Measurements from ENCODE around the gene FOXP1.
A peak's percentile ranks its signal among the peaks of the same experiment; 100 is the strongest.

FOXP1 gene

GRCh38 chr3:71210257-71211007, 373.1 kb downstream of the FOXP1 start:
- Mint-ChIP-seq H3K27ac (ENCODE audit: low read depth) (no peak overlapping the region), H3K4me3 (no peak overlapping the region), H3K36me3 (ENCODE audit: insufficient read depth) (peaks cover 2% of the 10 kb centered on the region), H3K9me3 (no peaks in the 10 kb centered on the region), H3K4me1 (peaks cover 44% of the 10 kb centered on the region), H3K27me3 (no peaks in the 10 kb centered on the region)
- DNase-seq (ENCODE audit: low spot score in 2 of 2) (no peak), ATAC-seq (replicated peaks; ENCODE audit: extremely low read depth, poor library complexity, severe bottlenecking) (no peak)

DNA sequence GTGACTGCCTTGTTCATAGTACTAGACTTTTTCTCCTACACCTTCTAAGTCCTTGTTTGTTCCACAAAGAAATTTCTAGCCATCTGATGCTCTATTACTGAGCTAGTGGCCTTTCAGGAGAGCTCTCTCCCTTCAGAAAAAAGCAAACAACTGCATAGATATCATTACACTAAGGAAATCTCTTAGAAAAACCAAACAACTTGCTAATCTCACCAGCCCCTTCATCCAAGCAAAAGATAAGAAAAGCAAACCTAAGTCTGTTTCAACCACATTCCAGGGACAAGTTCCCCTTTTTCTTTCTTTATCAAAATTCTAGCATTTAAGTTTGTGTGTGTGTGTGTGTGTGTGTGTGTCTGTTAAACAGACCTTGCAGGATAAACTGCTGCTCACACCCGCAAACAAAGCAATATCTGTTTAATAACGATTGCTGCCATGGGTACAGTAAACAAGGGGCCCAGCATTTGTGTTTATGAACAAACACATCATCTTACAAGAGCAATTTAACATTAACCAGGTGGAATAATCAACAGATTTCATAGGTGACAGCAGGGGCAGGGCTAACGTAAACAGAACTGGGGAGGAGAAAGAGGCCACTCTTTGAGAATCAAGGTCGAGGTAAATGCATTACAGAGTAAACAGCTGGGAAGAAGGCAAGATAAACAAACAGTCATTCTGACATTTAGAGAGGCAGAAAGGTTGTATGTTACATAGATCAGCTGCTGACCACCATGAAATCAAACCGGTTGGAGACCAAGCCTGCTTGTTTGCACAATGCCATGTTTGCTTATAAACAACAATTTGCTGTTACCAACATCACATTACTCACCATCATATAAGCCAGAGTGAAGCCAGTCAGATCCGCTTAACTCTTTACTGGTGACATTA, 375.1 kb downstream of the FOXP1 start:
- ATAC-seq (replicated peaks; ENCODE audit: extremely low read depth, poor library complexity, severe bottlenecking) (no peak), DNase-seq (ENCODE audit: low spot score in 2 of 2) (no peak)
- Mint-ChIP-seq H3K4me3 (no peak overlapping the region), H3K27me3 (no peaks in the 10 kb centered on the region), H3K27ac (ENCODE audit: low read depth) (no peak overlapping the region), H3K4me1 (peaks cover 52% of the 10 kb centered on the region), H3K36me3 (ENCODE audit: insufficient read depth) (peaks cover 2% of the 10 kb centered on the region), H3K9me3 (no peaks in the 10 kb centered on the region)

DNA sequence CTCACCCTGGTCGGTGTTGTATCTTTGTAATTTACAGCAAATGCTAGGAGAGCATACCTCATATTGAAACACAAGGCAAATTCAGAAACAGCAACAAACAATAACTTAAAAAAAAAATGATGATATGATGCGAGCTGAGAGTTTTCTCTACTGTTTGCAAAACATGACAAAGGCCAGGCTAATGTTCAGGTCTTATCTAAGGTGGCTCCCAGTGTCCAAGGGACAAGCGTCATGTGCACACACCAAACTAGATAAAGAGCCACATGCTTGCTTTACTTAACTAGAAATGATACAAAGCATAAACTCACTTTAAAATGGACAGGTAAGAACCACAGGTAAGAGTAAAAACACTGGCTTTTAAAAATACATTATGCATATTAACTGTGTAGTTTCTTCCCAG, 375.9 kb downstream of the FOXP1 start:
- ATAC-seq (replicated peaks; ENCODE audit: extremely low read depth, poor library complexity, severe bottlenecking), result no peak
- Mint-ChIP-seq H3K9me3 (no peaks in the 10 kb centered on the region), H3K27ac (ENCODE audit: low read depth) (no peak overlapping the region), H3K4me3 (no peak overlapping the region), H3K36me3 (ENCODE audit: insufficient read depth) (peaks cover 2% of the 10 kb centered on the region), H3K27me3 (no peaks in the 10 kb centered on the region), H3K4me1 (peaks cover 58% of the 10 kb centered on the region)
- DNase-seq (ENCODE audit: low spot score in 2 of 2), result no peak

GRCh38 chr3:71206305-71207165, 377.0 kb downstream of the FOXP1 start:
- Mint-ChIP-seq H3K27me3 (no peaks in the 10 kb centered on the region), H3K9me3 (no peaks in the 10 kb centered on the region), H3K4me1 (peaks cover 51% of the 10 kb centered on the region), H3K4me3 (no peak overlapping the region), H3K27ac (ENCODE audit: low read depth) (no peak overlapping the region), H3K36me3 (ENCODE audit: insufficient read depth) (peaks cover 4% of the 10 kb centered on the region)
- DNase-seq (ENCODE audit: low spot score in 2 of 2) (no peak), ATAC-seq (replicated peaks; ENCODE audit: extremely low read depth, poor library complexity, severe bottlenecking) (no peak)

- no peak overlapping the region for H3K4me3 Mint-ChIP-seq
- H3K4me1 Mint-ChIP-seq, result peaks cover 38% of the 10 kb centered on the region
Observed at GRCh38 chr3:71203727-71204488, 379.6 kb downstream of the FOXP1 start.

DNA sequence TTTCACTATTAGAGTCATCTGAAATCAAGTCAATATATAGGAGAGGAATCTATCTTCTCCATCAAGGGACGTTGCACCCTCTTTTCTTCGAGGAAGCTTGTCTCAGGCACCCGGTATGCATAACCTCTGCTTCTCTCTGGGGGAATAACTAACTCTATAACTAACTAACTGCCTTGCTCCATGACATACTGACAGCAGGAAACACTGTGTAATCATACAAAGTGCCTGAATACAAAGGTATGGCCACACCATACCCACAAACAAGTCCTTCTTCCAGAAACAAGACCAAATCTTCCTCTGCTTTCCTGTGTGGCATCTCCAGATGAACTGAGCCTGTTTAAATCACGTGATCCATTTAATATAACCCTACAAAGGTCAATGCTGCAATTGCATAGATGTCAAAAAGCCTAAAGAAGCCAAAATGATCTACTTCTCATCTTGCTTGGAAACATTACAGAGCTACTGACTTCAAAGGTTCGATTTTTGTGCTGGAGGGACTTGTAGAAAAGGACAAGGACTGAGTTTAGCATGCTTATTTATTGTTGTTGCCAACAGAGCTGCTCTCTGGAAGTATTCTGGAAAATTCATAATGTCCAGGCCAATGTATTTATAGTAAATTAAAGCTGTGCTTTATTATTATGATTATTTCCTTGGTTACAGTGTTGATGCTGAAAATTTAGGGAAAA, 380.5 kb downstream of the FOXP1 start:
- DNase-seq (ENCODE audit: low spot score in 2 of 2), result no peak
- Mint-ChIP-seq H3K27me3 (no peaks in the 10 kb centered on the region), H3K36me3 (ENCODE audit: insufficient read depth) (peaks cover 2% of the 10 kb centered on the region), H3K27ac (ENCODE audit: low read depth) (no peak overlapping the region), H3K4me1 (peaks cover 29% of the 10 kb centered on the region), H3K4me3 (no peak overlapping the region), H3K9me3 (no peaks in the 10 kb centered on the region)
- no peak for ATAC-seq (replicated peaks; ENCODE audit: extremely low read depth, poor library complexity, severe bottlenecking)

More at GRCh38 chr3:71203727-71204488, 379.6 kb downstream of the FOXP1 start:
- peaks cover 2% of the 10 kb centered on the region for H3K36me3 Mint-ChIP-seq (ENCODE audit: insufficient read depth)
- H3K27me3 Mint-ChIP-seq, result no peaks in the 10 kb centered on the region
- H3K9me3 Mint-ChIP-seq, result no peaks in the 10 kb centered on the region
- ATAC-seq (replicated peaks; ENCODE audit: extremely low read depth, poor library complexity, severe bottlenecking) (no peak), DNase-seq (ENCODE audit: low spot score in 2 of 2) (no peak)
- no peak overlapping the region for H3K27ac Mint-ChIP-seq (ENCODE audit: low read depth)

DNA sequence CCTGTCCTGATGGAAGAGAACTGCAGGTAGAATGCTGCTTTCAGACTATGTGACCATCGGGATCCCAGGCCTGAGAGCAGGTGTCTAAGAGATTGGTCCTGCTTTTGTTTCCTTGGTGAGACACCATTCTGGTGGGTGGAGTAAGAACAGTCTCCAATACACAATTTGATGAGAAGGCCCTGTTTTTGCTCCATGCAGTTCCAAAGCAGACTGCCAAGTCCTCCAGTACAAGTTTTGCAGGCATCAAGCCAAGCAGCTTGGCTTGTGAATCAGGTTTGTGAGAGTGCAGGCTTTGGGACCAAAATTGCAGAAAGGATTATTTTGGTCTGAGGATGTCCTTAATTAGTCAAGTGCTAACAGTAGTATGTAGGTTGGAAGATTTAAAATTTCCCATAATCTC, 381.6 kb downstream of the FOXP1 start:
- DNase-seq (ENCODE audit: low spot score in 2 of 2) (no peak), ATAC-seq (replicated peaks; ENCODE audit: extremely low read depth, poor library complexity, severe bottlenecking) (no peak)
- H3K4me1 Mint-ChIP-seq, result peaks cover 22% of the 10 kb centered on the region
- H3K36me3 Mint-ChIP-seq (ENCODE audit: insufficient read depth), result peaks cover 2% of the 10 kb centered on the region
- no peak overlapping the region for H3K27ac Mint-ChIP-seq (ENCODE audit: low read depth)
- H3K27me3 Mint-ChIP-seq, result no peaks in the 10 kb centered on the region
- no peak overlapping the region for H3K4me3 Mint-ChIP-seq
- no peaks in the 10 kb centered on the region for H3K9me3 Mint-ChIP-seq

- no peak for DNase-seq (ENCODE audit: low spot score in 2 of 2)
- Mint-ChIP-seq H3K27me3 (no peaks in the 10 kb centered on the region), H3K9me3 (no peaks in the 10 kb centered on the region), H3K4me1 (peaks cover 26% of the 10 kb centered on the region), H3K36me3 (ENCODE audit: insufficient read depth) (peaks cover 3% of the 10 kb centered on the region), H3K27ac (ENCODE audit: low read depth) (no peak overlapping the region), H3K4me3 (no peak overlapping the region)
- ATAC-seq (replicated peaks; ENCODE audit: extremely low read depth, poor library complexity, severe bottlenecking), result no peak
Observed at GRCh38 chr3:71197841-71198565, 385.5 kb downstream of the FOXP1 start.

DNA sequence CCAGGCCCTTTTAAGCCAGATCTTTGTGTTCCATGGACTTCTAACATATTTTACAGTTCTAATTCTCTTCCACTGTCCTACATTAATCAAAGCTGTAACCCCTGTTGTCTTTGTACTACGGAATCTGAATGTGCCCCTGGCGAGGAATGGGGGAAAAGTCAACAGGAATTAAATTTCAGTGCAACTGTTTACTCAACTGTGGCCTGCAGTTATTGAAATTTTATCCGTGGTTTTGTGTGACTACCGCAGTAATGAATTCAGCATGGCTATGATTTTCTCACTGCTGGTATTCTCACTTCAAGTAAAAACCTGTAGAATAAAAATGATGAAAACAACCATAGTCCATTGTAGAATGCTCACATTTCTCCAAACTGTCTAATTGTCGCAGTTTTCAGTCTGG, 388.0 kb downstream of the FOXP1 start:
- Mint-ChIP-seq H3K27ac (ENCODE audit: low read depth) (no peak overlapping the region), H3K27me3 (no peaks in the 10 kb centered on the region), H3K4me1 (peaks cover 21% of the 10 kb centered on the region), H3K9me3 (no peaks in the 10 kb centered on the region), H3K36me3 (ENCODE audit: insufficient read depth) (peaks cover 3% of the 10 kb centered on the region), H3K4me3 (no peak overlapping the region)
- ATAC-seq (replicated peaks; ENCODE audit: extremely low read depth, poor library complexity, severe bottlenecking) (no peak), DNase-seq (ENCODE audit: low spot score in 2 of 2) (no peak)

DNA sequence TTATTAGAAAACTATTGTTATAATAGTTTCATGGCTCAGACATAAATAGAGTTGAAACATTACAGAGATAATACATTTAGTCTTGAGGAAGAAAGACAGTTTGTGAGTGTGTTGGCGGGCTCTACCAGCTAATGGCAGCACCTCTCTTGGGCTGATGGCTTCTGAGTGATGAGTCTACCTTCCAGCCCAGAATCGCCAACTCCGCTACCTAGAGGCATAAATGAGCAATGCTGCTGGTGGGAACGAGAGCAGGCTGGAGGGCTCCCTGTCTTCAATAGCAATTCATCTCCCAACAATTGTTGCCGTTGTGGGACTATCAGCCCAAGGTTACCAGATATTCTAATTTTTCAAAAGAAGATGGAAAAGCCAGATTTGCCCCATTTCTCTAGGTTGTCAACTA, 388.7 kb downstream of the FOXP1 start:
- no peaks in the 10 kb centered on the region for H3K9me3 Mint-ChIP-seq
- ATAC-seq (replicated peaks; ENCODE audit: extremely low read depth, poor library complexity, severe bottlenecking) (no peak), DNase-seq (ENCODE audit: low spot score in 2 of 2) (no peak)
- no peak overlapping the region for H3K4me3 Mint-ChIP-seq
- H3K36me3 Mint-ChIP-seq (ENCODE audit: insufficient read depth), result peaks cover 3% of the 10 kb centered on the region
- H3K27me3 Mint-ChIP-seq, result no peaks in the 10 kb centered on the region
- H3K4me1 Mint-ChIP-seq, result peaks cover 26% of the 10 kb centered on the region
- peak overlapping the region; percentile 0 for H3K27ac Mint-ChIP-seq (ENCODE audit: low read depth)

DNA sequence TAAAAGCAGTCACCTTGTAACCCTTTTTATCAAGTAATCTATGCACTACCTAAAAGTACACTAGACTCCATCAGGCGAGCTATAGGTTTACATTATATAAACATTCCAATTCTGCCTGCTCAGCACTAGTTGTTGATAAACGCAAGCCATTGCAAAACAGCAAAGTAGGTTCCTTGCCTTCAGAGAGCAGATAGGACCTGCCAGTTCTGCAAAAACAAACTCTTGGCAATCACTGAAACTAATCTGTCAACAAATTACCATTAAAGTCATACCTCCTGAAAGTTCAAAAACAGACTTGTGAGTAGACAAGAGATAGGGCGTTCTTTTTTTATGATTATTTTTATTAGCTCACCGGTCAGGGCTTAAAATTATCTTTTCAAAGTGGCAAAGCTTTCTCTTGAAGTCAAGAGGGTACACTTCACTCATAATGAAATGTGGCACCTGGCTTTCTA, 392.5 kb downstream of the FOXP1 start:
- ATAC-seq (replicated peaks; ENCODE audit: extremely low read depth, poor library complexity, severe bottlenecking) (no peak), DNase-seq (ENCODE audit: low spot score in 2 of 2) (no peak)
- H3K9me3 Mint-ChIP-seq, result no peaks in the 10 kb centered on the region
- H3K4me3 Mint-ChIP-seq, result no peak overlapping the region
- H3K4me1 Mint-ChIP-seq, result peaks cover 36% of the 10 kb centered on the region
- peaks cover 3% of the 10 kb centered on the region for H3K36me3 Mint-ChIP-seq (ENCODE audit: insufficient read depth)
- H3K27me3 Mint-ChIP-seq, result no peaks in the 10 kb centered on the region
- H3K27ac Mint-ChIP-seq (ENCODE audit: low read depth), result no peak overlapping the region

Data from central memory CD8-positive, alpha-beta T cell (primary cell).